ENCODE data around the gene PMEL.
A peak's percentile ranks its signal among the peaks of the same experiment; 100 is the strongest.
"Not testable (repeated sequence)": the region's sequence is repeated elsewhere in the genome, so short reads cannot be mapped to it uniquely, and the experiment has no call there.

Gene PMEL

DNA sequence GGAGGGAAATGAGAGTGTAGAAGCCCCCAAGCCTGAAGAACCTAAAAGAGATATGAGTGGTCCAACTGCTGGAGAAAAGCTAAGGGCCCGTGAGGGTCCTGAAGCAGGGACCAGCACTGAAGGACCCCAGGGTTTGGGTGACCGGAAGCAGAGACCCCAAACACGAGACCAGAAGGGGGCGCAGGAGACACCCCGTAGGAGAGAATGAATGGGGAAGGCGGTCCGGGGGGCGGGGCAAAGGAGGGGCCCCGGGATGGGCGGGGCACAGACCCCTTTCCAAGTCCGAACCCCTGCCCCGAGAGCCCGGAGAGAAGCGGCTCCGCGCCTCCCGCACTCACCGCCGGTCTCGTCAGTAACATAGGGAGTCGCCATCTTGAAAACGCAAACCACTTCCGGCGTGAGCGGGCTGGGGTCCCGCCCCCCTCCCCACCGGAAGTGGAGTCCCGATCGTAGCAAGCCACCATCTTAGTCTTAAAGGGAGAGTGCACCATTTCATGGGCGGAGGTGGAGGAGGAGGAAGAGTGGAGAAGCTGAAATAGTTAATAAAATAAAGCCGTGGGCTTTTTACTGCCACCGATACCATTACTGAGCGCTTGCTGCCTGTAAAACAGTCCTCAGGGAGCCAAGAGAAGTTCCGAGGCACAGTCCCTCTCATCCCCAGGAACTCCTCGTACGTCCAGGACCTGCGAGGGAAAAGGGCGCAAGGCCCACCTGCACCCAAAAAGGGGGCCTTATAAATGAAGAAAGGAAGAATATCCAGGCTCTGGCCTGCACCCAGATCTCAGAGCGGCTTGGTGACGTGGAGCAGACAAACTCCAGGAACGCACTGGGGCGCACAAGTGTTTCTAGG is 38.9 kb downstream of the PMEL start:
- Histone ChIP-seq H3K9ac (ENCODE audit: low read depth, low read length) (peak overlapping the region; percentile 99), H3K27me3 (ENCODE audit: control insufficient read depth, insufficient read depth, low read length) (peaks cover 7% of the 10 kb centered on the region), H3K9me3 (ENCODE audit: control insufficient read depth, insufficient read depth, low read length) (no peaks in the 10 kb centered on the region), H3K36me3 (ENCODE audit: control insufficient read depth, insufficient read depth, low read length) (peaks cover 2% of the 10 kb centered on the region), H3K4me3 (ENCODE audit: low read depth, low read length) (peak overlapping the region; percentile 100), H3K4me1 (ENCODE audit: control insufficient read depth, insufficient read depth, low read length) (peaks cover 7% of the 10 kb centered on the region)

- Histone ChIP-seq H3K9me3 (ENCODE audit: control insufficient read depth, insufficient read depth, low read length) (no peaks in the 10 kb centered on the region), H3K36me3 (ENCODE audit: control insufficient read depth, insufficient read depth, low read length) (peaks cover 2% of the 10 kb centered on the region), H3K27me3 (ENCODE audit: control insufficient read depth, insufficient read depth, low read length) (peaks cover 2% of the 10 kb centered on the region), H3K4me3 (ENCODE audit: low read depth, low read length) (peak overlapping the region; percentile 100), H3K4me1 (ENCODE audit: control insufficient read depth, insufficient read depth, low read length) (peaks cover 7% of the 10 kb centered on the region), H3K9ac (ENCODE audit: low read depth, low read length) (peak overlapping the region; percentile 99)
Measured at GRCh38 chr12:55925870-55926737, 39.7 kb downstream of the PMEL start.

DNA sequence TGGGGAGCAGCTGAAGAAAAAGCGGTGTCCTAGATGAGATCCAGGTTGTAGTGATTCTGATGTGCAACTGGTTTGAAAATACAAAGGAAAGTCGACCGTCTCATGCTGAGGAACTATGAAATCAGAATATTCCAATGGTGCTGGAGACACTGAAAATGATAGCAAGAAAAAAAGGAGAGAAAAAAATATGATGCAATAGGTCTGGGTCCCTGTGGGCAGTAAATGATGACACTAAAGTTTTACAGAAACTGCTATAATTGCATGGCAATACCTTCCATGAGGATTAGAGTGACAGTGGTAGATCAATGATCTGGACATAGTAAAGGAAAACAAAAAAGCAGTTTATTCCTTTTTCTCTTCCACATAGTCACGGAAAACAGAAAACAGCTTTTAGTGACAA is 40.5 kb downstream of the PMEL start:
- Histone ChIP-seq H3K27me3 (ENCODE audit: control insufficient read depth, insufficient read depth, low read length) (no peaks in the 10 kb centered on the region), H3K9ac (ENCODE audit: low read depth, low read length) (no peak overlapping the region), H3K36me3 (ENCODE audit: control insufficient read depth, insufficient read depth, low read length) (peaks cover 2% of the 10 kb centered on the region), H3K4me1 (ENCODE audit: control insufficient read depth, insufficient read depth, low read length) (peaks cover 7% of the 10 kb centered on the region), H3K9me3 (ENCODE audit: control insufficient read depth, insufficient read depth, low read length) (no peaks in the 10 kb centered on the region), H3K4me3 (ENCODE audit: low read depth, low read length) (no peak overlapping the region)

GRCh38 chr12:55923648-55924047 is 42.2 kb downstream of the PMEL start:
- not testable (repeated sequence) for H3K36me3 ChIP-seq (ENCODE audit: control insufficient read depth, insufficient read depth, low read length); H3K27me3 ChIP-seq (ENCODE audit: control insufficient read depth, insufficient read depth, low read length); H3K9me3 ChIP-seq (ENCODE audit: control insufficient read depth, insufficient read depth, low read length); H3K4me1 ChIP-seq (ENCODE audit: control insufficient read depth, insufficient read depth, low read length); H3K9ac ChIP-seq (ENCODE audit: low read depth, low read length); H3K4me3 ChIP-seq (ENCODE audit: low read depth, low read length)

DNA sequence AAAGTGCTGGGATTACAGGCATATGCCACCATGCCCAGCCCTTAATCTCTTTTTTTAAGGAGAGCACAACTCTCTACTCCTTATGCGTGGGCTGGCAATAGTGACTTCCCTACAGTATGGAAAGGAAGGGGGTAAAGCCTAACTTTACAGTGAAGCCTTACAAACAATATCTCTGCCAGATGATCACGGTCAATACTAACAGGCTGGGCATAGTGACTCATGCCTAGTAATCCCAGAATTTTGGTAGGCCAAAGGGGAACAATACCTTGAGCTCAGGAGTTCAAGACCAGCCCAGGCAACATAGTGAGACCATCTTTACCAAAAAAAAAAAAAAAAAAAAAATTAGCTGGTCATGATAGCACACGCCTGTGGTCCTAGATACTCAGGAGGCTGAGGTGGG is 43.7 kb downstream of the PMEL start:
- Histone ChIP-seq H3K9me3 (ENCODE audit: control insufficient read depth, insufficient read depth, low read length) (no peaks in the 10 kb centered on the region), H3K36me3 (ENCODE audit: control insufficient read depth, insufficient read depth, low read length) (peaks cover 2% of the 10 kb centered on the region), H3K27me3 (ENCODE audit: control insufficient read depth, insufficient read depth, low read length) (no peaks in the 10 kb centered on the region), H3K9ac (ENCODE audit: low read depth, low read length) (no peak overlapping the region), H3K4me3 (ENCODE audit: low read depth, low read length) (no peak overlapping the region), H3K4me1 (ENCODE audit: control insufficient read depth, insufficient read depth, low read length) (peaks cover 4% of the 10 kb centered on the region)

GRCh38 chr12:55919032-55919431 is 46.8 kb downstream of the PMEL start:
- not testable (repeated sequence) for H3K27me3 ChIP-seq (ENCODE audit: control insufficient read depth, insufficient read depth, low read length); H3K9me3 ChIP-seq (ENCODE audit: control insufficient read depth, insufficient read depth, low read length); H3K9ac ChIP-seq (ENCODE audit: low read depth, low read length); H3K36me3 ChIP-seq (ENCODE audit: control insufficient read depth, insufficient read depth, low read length); H3K4me1 ChIP-seq (ENCODE audit: control insufficient read depth, insufficient read depth, low read length); H3K4me3 ChIP-seq (ENCODE audit: low read depth, low read length)

- Histone ChIP-seq H3K36me3 (ENCODE audit: control insufficient read depth, insufficient read depth, low read length) (no peaks in the 10 kb centered on the region), H3K27me3 (ENCODE audit: control insufficient read depth, insufficient read depth, low read length) (no peaks in the 10 kb centered on the region), H3K9ac (ENCODE audit: low read depth, low read length) (no peak overlapping the region), H3K4me1 (ENCODE audit: control insufficient read depth, insufficient read depth, low read length) (no peaks in the 10 kb centered on the region), H3K4me3 (ENCODE audit: low read depth, low read length) (no peak overlapping the region), H3K9me3 (ENCODE audit: control insufficient read depth, insufficient read depth, low read length) (no peaks in the 10 kb centered on the region)
Measured at GRCh38 chr12:55915482-55915859, 50.4 kb downstream of the PMEL start.

DNA sequence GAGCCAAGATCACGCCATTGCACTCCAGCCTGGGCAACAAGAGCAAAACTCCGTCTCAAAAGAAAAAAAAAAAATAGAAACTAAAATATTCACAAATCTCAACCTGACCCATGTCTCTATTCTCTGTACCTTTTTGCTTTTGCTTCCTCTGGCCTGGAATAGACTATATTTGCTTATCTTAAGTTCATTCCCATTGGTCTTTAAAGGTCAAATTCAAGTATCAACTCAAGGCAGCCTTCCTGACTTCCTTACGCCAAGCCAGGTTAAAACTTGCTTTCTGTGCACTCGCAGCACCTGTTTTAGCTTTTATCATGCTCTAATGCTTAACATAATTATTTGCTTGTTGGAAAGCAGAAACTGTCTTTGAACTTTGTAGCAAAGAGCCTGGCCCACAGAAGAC is 52.9 kb downstream of the PMEL start:
- Histone ChIP-seq H3K36me3 (ENCODE audit: control insufficient read depth, insufficient read depth, low read length) (no peaks in the 10 kb centered on the region), H3K9ac (ENCODE audit: low read depth, low read length) (no peak overlapping the region), H3K4me3 (ENCODE audit: low read depth, low read length) (no peak overlapping the region), H3K27me3 (ENCODE audit: control insufficient read depth, insufficient read depth, low read length) (no peaks in the 10 kb centered on the region), H3K9me3 (ENCODE audit: control insufficient read depth, insufficient read depth, low read length) (no peaks in the 10 kb centered on the region), H3K4me1 (ENCODE audit: control insufficient read depth, insufficient read depth, low read length) (peaks cover 2% of the 10 kb centered on the region)

GRCh38 chr12:55909513-55909884 is 56.3 kb downstream of the PMEL start:
- peaks cover 2% of the 10 kb centered on the region for H3K4me1 ChIP-seq (ENCODE audit: control insufficient read depth, insufficient read depth, low read length)
- H3K27me3 ChIP-seq (ENCODE audit: control insufficient read depth, insufficient read depth, low read length), result no peaks in the 10 kb centered on the region
- peak overlapping the region; percentile 28 for H3K9ac ChIP-seq (ENCODE audit: low read depth, low read length)
- no peaks in the 10 kb centered on the region for H3K9me3 ChIP-seq (ENCODE audit: control insufficient read depth, insufficient read depth, low read length)
- no peak overlapping the region for H3K4me3 ChIP-seq (ENCODE audit: low read depth, low read length)
- H3K36me3 ChIP-seq (ENCODE audit: control insufficient read depth, insufficient read depth, low read length), result no peaks in the 10 kb centered on the region

GRCh38 chr12:55908726-55909512 is 56.9 kb downstream of the PMEL start:
- H3K4me1 ChIP-seq (ENCODE audit: control insufficient read depth, insufficient read depth, low read length), result peaks cover 2% of the 10 kb centered on the region
- H3K9me3 ChIP-seq (ENCODE audit: control insufficient read depth, insufficient read depth, low read length), result no peaks in the 10 kb centered on the region
- H3K36me3 ChIP-seq (ENCODE audit: control insufficient read depth, insufficient read depth, low read length), result no peaks in the 10 kb centered on the region
- no peaks in the 10 kb centered on the region for H3K27me3 ChIP-seq (ENCODE audit: control insufficient read depth, insufficient read depth, low read length)
- peak overlapping the region; percentile 28 for H3K9ac ChIP-seq (ENCODE audit: low read depth, low read length)
- no peak overlapping the region for H3K4me3 ChIP-seq (ENCODE audit: low read depth, low read length)

DNA sequence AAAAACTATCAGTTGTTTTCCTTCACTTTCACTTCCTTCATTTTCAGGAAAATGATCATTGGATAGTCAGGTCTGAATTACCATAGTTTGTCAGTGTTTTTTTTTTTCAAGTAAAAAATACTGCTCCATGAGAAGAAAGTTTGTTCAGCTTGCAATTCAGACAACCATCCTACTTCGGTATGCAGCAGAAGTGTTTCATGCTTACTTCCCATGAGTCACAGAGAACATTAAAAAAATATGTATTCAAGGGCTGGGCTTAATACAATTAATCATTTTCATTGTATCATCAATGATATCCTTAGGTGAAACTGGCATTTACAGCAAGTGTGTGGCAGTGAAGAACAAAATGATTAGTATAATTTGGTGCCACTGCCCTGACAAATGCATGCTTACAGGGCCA is 59.8 kb downstream of the PMEL start:
- Histone ChIP-seq H3K9me3 (ENCODE audit: control insufficient read depth, insufficient read depth, low read length) (no peaks in the 10 kb centered on the region), H3K4me1 (ENCODE audit: control insufficient read depth, insufficient read depth, low read length) (peaks cover 2% of the 10 kb centered on the region), H3K4me3 (ENCODE audit: low read depth, low read length) (no peak overlapping the region), H3K9ac (ENCODE audit: low read depth, low read length) (no peak overlapping the region), H3K27me3 (ENCODE audit: control insufficient read depth, insufficient read depth, low read length) (no peaks in the 10 kb centered on the region), H3K36me3 (ENCODE audit: control insufficient read depth, insufficient read depth, low read length) (peaks cover 13% of the 10 kb centered on the region)
